CD14-positive monocyte (primary cell): Measurements from ENCODE around the gene ACTBL2. TPM values are rescaled to one million over a fixed set of nuclear protein-coding genes. Genes with fewer than 3 reads are reported as not detected.

Source experiments
- DNase-seq, 3 donors: peaks; one replicate each; pipeline ENCODE4 v3.0.0-alpha.2; 2011 to 2022
- H2AFZ ChIP-seq: 2 replicates; pipeline ENCODE4 v1.6.0; 2012; ENCODE audit warnings: mild to moderate bottlenecking, low read depth, low read length, inconsistent platforms; ENCODE audit not compliant: insufficient read depth, poor library complexity, severe bottlenecking
- H3K27ac ChIP-seq, 2 donors: 1 replicate in 1 of 2; 2 replicates in 1 of 2; pipeline ENCODE4 v1.5.1; 2012 to 2013; ENCODE audit warnings: low read length in 2 of 2, control low read depth in 1 of 2, inconsistent platforms in 1 of 2, low read depth in 1 of 2, mild to moderate bottlenecking in 1 of 2
- H3K27me3 ChIP-seq, 2 donors: one replicate each; pipeline versions ENCODE4 v1.6.0 to v1.6.1; 2011 to 2013; ENCODE audit warnings: low read length in 2 of 2; ENCODE audit not compliant: control insufficient read depth in 2 of 2, insufficient read depth in 2 of 2
- H3K36me3 ChIP-seq, 2 donors: replicated peaks in 1 of 2; 1 replicate in 1 of 2; 2 replicates in 1 of 2; pipeline versions ENCODE4 v1.5.1 to v1.6.1; 2012 to 2013; ENCODE audit warnings: low read length in 2 of 2, control low read depth in 1 of 2, inconsistent platforms in 1 of 2, mild to moderate bottlenecking in 1 of 2; ENCODE audit not compliant: insufficient read depth in 2 of 2, control insufficient read depth in 1 of 2
- H3K4me1 ChIP-seq, 2 donors: 1 replicate in 1 of 2; 2 replicates in 1 of 2; pipeline versions ENCODE4 v1.5.1 to v1.6.1; 2012 to 2013; ENCODE audit warnings: low read length in 2 of 2, control low read depth in 1 of 2, inconsistent platforms in 1 of 2, mild to moderate bottlenecking in 1 of 2, moderate library complexity in 1 of 2; ENCODE audit not compliant: insufficient read depth in 2 of 2, control insufficient read depth in 1 of 2
- H3K4me2 ChIP-seq: replicated peaks from 2 replicates; pipeline ENCODE3; 2012; ENCODE audit warnings: low read length, moderate library complexity, mild to moderate bottlenecking; ENCODE audit not compliant: poor library complexity, severe bottlenecking; ENCODE audit errors: extremely low read depth
- H3K4me3 ChIP-seq, 3 experiments: fragments of 200-600 bp in 1 of 3; sonication (generic) in 1 of 3; replicated peaks in 1 of 3; 1 replicate in 2 of 3; 2 replicates in 1 of 3; pipeline ENCODE4 v1.5.1; 2011 to 2013; ENCODE audit warnings: low read length in 3 of 3, mild to moderate bottlenecking in 3 of 3, control low read depth in 2 of 3, low read depth in 2 of 3, inconsistent platforms in 1 of 3, moderate library complexity in 1 of 3
- H3K79me2 ChIP-seq: 2 replicates; pipeline ENCODE4 v1.6.0; 2012; ENCODE audit warnings: mild to moderate bottlenecking, control low read depth, inconsistent platforms, low read length, moderate library complexity; ENCODE audit not compliant: insufficient read depth
- H3K9ac ChIP-seq: 2 replicates; pipeline ENCODE4 v1.6.0; 2017; ENCODE audit warnings: low read length, mild to moderate bottlenecking; ENCODE audit not compliant: insufficient read depth, poor library complexity, severe bottlenecking
- H3K9me3 ChIP-seq, 2 donors: replicated peaks in 1 of 2; 1 replicate in 1 of 2; 2 replicates in 1 of 2; pipeline versions ENCODE4 v1.5.1 to v1.6.1; 2012 to 2013; ENCODE audit warnings: low read length in 2 of 2, control low read depth in 1 of 2; ENCODE audit not compliant: control insufficient read depth in 1 of 2, insufficient read depth in 1 of 2
- H4K20me1 ChIP-seq: 2 replicates; pipeline ENCODE4 v1.6.0; 2012; ENCODE audit warnings: mild to moderate bottlenecking, low read length, control low read depth, moderate library complexity; ENCODE audit not compliant: insufficient read depth
- H3K27ac Mint-ChIP-seq, 7 donors: one replicate each; pipeline ENCODE4 v1.8.0; 2020; ENCODE audit warnings: mild to moderate bottlenecking in 7 of 7, mixed read lengths in 7 of 7, moderate library complexity in 6 of 7, inconsistent platforms in 2 of 7
- H3K27me3 Mint-ChIP-seq, 3 donors: one replicate each; pipeline ENCODE4 v1.8.0; 2021 to 2022; ENCODE audit warnings: low read depth in 3 of 3, mild to moderate bottlenecking in 3 of 3, mixed read lengths in 3 of 3, moderate library complexity in 3 of 3, inconsistent platforms in 1 of 3
- H3K36me3 Mint-ChIP-seq, 2 donors: one replicate each; pipeline ENCODE4 v1.8.0; 2020; ENCODE audit warnings: mixed read lengths in 2 of 2, inconsistent platforms in 1 of 2, mild to moderate bottlenecking in 1 of 2
- H3K4me1 Mint-ChIP-seq: one replicate; pipeline ENCODE4 v1.8.0; 2020; ENCODE audit warnings: mild to moderate bottlenecking, mixed read lengths
- H3K4me3 Mint-ChIP-seq, 2 donors: one replicate each; pipeline ENCODE4 v1.8.0; 2020; ENCODE audit warnings: mild to moderate bottlenecking in 2 of 2, mixed read lengths in 2 of 2, moderate library complexity in 1 of 2
- H3K9me3 Mint-ChIP-seq, 7 donors: one replicate each; pipeline ENCODE4 v1.8.0; 2020 to 2022; ENCODE audit warnings: mixed read lengths in 7 of 7, mild to moderate bottlenecking in 6 of 7, moderate library complexity in 6 of 7, inconsistent platforms in 2 of 7
- CTCF ChIP-seq: fragments of 200-600 bp; IDR thresholded peaks from one replicate; pipeline ENCODE4 v1.8.0; 2022; ENCODE audit warnings: antibody characterized with exemption, mild to moderate bottlenecking
- WGBS: methylation state at CpG from one replicate; pipeline ENCODE4 v1.1.5; 2013; ENCODE audit warnings: missing lambda C conversion rate; ENCODE audit not compliant: insufficient coverage; 5-methylcytosine and 5-hydroxymethylcytosine counted together
- intact Hi-C, 2 donors: fragments of 100-400 bp; cut with micrococcal nuclease; formaldehyde crosslinking; loops; one replicate each; pipeline versions ENCODE4 v1.15.0 to v1.15.1; 2023
- polyA plus RNA-seq, 3 donors: library from polyadenylated mRNA; depleted of rRNA in 1 of 3; unstranded in 2 of 3; stranded (reverse) in 1 of 3; fragments of 300-500 nt in 2 of 3; fragments of >200 nt in 1 of 3; fragmentation: Illumina TruSeq in 2 of 3; gene quantifications; 1 replicate in 2 of 3; 2 replicates in 1 of 3; pipeline ENCODE4 v1.2.3, GENCODE V29; 2012 to 2021

The ACTBL2 gene
- polyA plus RNA-seq, 3 donors: not detected

GRCh38 chr5:57434227-57434640 is 48.4 kb downstream of the ACTBL2 start:
- no peaks in the 10 kb centered on the region for H3K36me3 Mint-ChIP-seq
- no peak for DNase-seq
- H3K27me3 Mint-ChIP-seq: peaks cover 0 to 4% (median 0%) of the 10 kb centered on the region in 3 donors
- Histone ChIP-seq H3K27ac (no peak overlapping the region), H3K9ac (no peak overlapping the region), H3K27me3 (no peaks in the 10 kb centered on the region), H3K4me3 (no peak overlapping the region), H4K20me1 (no peaks in the 10 kb centered on the region), H2AFZ (no peak overlapping the region), H3K9me3 (no peaks in the 10 kb centered on the region), H3K4me1 (no peaks in the 10 kb centered on the region), H3K36me3 (no peaks in the 10 kb centered on the region), H3K4me2 (no peak overlapping the region), H3K79me2 (no peaks in the 10 kb centered on the region)
- H3K4me1 Mint-ChIP-seq: no peaks in the 10 kb centered on the region
- no CpG with 5 or more reads among the region's 2 CpGs for WGBS
- intact Hi-C loops: no loop called here
- TF ChIP-seq CTCF: no peak
- no peak overlapping the region for H3K27ac Mint-ChIP-seq
- no peaks in the 10 kb centered on the region for H3K9me3 Mint-ChIP-seq
- H3K4me3 Mint-ChIP-seq: no peak overlapping the region

- H3K79me2 ChIP-seq: no peaks in the 10 kb centered on the region
- H3K27ac ChIP-seq: no peak overlapping the region
- Mint-ChIP-seq H3K9me3 (no peaks in the 10 kb centered on the region), H3K27me3 (peaks cover 0 to 4% (median 0%) of the 10 kb centered on the region in 3 donors), H3K4me1 (no peaks in the 10 kb centered on the region), H3K36me3 (no peaks in the 10 kb centered on the region), H3K4me3 (no peak overlapping the region), H3K27ac (no peak overlapping the region)
- TF ChIP-seq CTCF: no peak
- no peak for DNase-seq
- H2AFZ ChIP-seq: no peak overlapping the region
- no peaks in the 10 kb centered on the region for H4K20me1 ChIP-seq
- H3K36me3 ChIP-seq: no peaks in the 10 kb centered on the region
- no CpG with 5 or more reads among the region's 2 CpGs for WGBS
- H3K9me3 ChIP-seq: no peaks in the 10 kb centered on the region
- intact Hi-C loops: no loop called here
- H3K9ac ChIP-seq: no peak overlapping the region
- no peaks in the 10 kb centered on the region for H3K4me1 ChIP-seq
- no peaks in the 10 kb centered on the region for H3K27me3 ChIP-seq
- H3K4me2 ChIP-seq: no peak overlapping the region
- no peak overlapping the region for H3K4me3 ChIP-seq
Measured at GRCh38 chr5:57432876-57433275, 49.7 kb downstream of the ACTBL2 start.
